MCF 10A (cell line): ENCODE data around the gene PYDC1. TPM values are rescaled to one million over a fixed set of nuclear protein-coding genes. Genes with fewer than 3 reads are reported as not detected.
A peak's percentile ranks its signal among the peaks of the same experiment; 100 is the strongest.

Experiments
- BruUV-seq: library from RNA; stranded (reverse); fragments of 400-500 nt; replicated peaks from 2 replicates; lab custom pipeline; 2021; lab: Mats Ljungman, UMichigan
- CTCF ChIA-PET: fragments of 300-600 bp; sonication (Branson Sonifier 250); formaldehyde crosslinking; extraction: SDS; loops from one replicate; lab custom pipeline; 2021; ENCODE audit warnings: antibody characterized with exemption, inconsistent platforms; lab: Yijun Ruan, JAX
- POLR2A ChIA-PET: fragments of 300-600, 350-650 bp; sonication (Branson Sonifier 250); formaldehyde crosslinking; extraction: SDS; loops from one replicate; lab custom pipeline; 2020; ENCODE audit warnings: antibody characterized with exemption, inconsistent platforms; lab: Yijun Ruan, JAX
- DNase-seq: peaks from one replicate; pipeline ENCODE4 v3.0.0-alpha.2; 2018; ENCODE audit not compliant: unreplicated experiment
- H3K27ac Mint-ChIP-seq: one replicate; pipeline ENCODE4 v1.8.0; 2022; ENCODE audit warnings: mild to moderate bottlenecking, low read depth, mixed read lengths; ENCODE audit not compliant: unreplicated experiment
- H3K27me3 Mint-ChIP-seq: one replicate; pipeline ENCODE4 v1.8.0; 2022; ENCODE audit warnings: mixed read lengths; ENCODE audit not compliant: insufficient read depth, unreplicated experiment
- H3K36me3 Mint-ChIP-seq: one replicate; pipeline ENCODE4 v1.8.0; 2022; ENCODE audit warnings: mild to moderate bottlenecking, moderate library complexity, mixed read lengths; ENCODE audit not compliant: insufficient read depth, unreplicated experiment
- H3K4me1 Mint-ChIP-seq: one replicate; pipeline ENCODE4 v1.8.0; 2022; ENCODE audit warnings: mixed read lengths; ENCODE audit not compliant: insufficient read depth, unreplicated experiment
- H3K4me3 Mint-ChIP-seq: one replicate; pipeline ENCODE4 v1.8.0; 2022; ENCODE audit warnings: mild to moderate bottlenecking, moderate library complexity, mixed read lengths; ENCODE audit not compliant: unreplicated experiment
- H3K9me3 Mint-ChIP-seq: one replicate; pipeline ENCODE4 v1.8.0; 2022; ENCODE audit warnings: mixed read lengths; ENCODE audit not compliant: unreplicated experiment
- intact Hi-C: fragments of 100-400 bp; cut with micrococcal nuclease; formaldehyde crosslinking; loops from 2 replicates; pipeline ENCODE4 v1.14.1; 2022
- total RNA-seq: library from RNA; stranded (reverse); gene quantifications from 2 replicates; pipeline ENCODE4 v1.2.3, GENCODE V29; 2022
- TF ChIP-seq, protein P1 (sequence below): fragments of 200-600 bp; IDR thresholded peaks from one replicate; pipeline ENCODE4 v1.8.0; 2022; ENCODE audit warnings: antibody characterized with exemption, mild to moderate bottlenecking; ENCODE audit not compliant: unreplicated experiment

Gene PYDC1
- total RNA-seq, 1 experiment from 2014 or later = not detected

DNA sequence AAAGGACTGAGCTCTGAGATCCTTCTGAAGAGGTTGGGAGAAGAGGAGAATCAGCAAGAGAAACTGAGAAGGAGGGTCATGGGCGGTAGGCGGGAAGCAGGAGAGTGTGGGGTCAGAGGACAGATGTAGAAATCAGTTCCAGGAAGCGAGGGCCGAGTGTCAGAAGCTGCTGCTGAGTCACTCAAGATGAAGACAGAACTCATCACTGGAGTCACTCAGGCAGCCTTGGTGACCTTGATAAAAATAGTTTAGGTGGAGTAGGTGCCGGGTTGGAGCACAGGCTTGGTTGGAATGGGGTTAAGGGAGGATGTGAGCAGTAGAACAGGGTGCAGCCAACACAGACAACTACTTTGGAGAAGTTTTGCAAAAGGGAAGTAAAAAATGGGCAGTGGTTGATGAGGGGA lies 36.7 kb upstream of the PYDC1 start:
- Mint-ChIP-seq H3K4me3 (no peak overlapping the region), H3K27ac (peak overlapping the region; percentile 37), H3K9me3 (no peaks in the 10 kb centered on the region), H3K4me1 (peaks cover 11% of the 10 kb centered on the region), H3K27me3 (no peaks in the 10 kb centered on the region), H3K36me3 (no peaks in the 10 kb centered on the region)
- no TSS peak for BruUV-seq
- ChIA-PET POLR2A (no interaction called here), CTCF (interaction anchor here (0.7 to 1.2 kb wide), 2 partner anchors 55 to 129 kb away, joined by 3 to 7 read pairs; no protein-coding TSS in a partner anchor)
- intact Hi-C loops = no loop called here
- TF ChIP-seq, protein P1, sequence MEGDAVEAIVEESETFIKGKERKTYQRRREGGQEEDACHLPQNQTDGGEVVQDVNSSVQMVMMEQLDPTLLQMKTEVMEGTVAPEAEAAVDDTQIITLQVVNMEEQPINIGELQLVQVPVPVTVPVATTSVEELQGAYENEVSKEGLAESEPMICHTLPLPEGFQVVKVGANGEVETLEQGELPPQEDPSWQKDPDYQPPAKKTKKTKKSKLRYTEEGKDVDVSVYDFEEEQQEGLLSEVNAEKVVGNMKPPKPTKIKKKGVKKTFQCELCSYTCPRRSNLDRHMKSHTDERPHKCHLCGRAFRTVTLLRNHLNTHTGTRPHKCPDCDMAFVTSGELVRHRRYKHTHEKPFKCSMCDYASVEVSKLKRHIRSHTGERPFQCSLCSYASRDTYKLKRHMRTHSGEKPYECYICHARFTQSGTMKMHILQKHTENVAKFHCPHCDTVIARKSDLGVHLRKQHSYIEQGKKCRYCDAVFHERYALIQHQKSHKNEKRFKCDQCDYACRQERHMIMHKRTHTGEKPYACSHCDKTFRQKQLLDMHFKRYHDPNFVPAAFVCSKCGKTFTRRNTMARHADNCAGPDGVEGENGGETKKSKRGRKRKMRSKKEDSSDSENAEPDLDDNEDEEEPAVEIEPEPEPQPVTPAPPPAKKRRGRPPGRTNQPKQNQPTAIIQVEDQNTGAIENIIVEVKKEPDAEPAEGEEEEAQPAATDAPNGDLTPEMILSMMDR = no peak
- DNase-seq = peak; percentile 42

GRCh38 chr16:31251435-31251834 lies 34.5 kb upstream of the PYDC1 start:
- DNase-seq = no peak
- intact Hi-C loops = no loop called here
- CTCF ChIA-PET = no interaction called here
- Mint-ChIP-seq H3K36me3 (no peaks in the 10 kb centered on the region), H3K27me3 (no peaks in the 10 kb centered on the region), H3K27ac (no peak overlapping the region), H3K9me3 (no peaks in the 10 kb centered on the region), H3K4me1 (peaks cover 21% of the 10 kb centered on the region), H3K4me3 (no peak overlapping the region)
- no TSS peak for BruUV-seq
- POLR2A ChIA-PET = no interaction called here
- TF ChIP-seq, protein P1 = no peak

- TF ChIP-seq, protein P1 = no peak
- no peaks in the 10 kb centered on the region for H3K27me3 Mint-ChIP-seq
- peaks cover 21% of the 10 kb centered on the region for H3K4me1 Mint-ChIP-seq
- no peak overlapping the region for H3K4me3 Mint-ChIP-seq
- no peaks in the 10 kb centered on the region for H3K36me3 Mint-ChIP-seq
- ChIA-PET CTCF (interaction anchor here (0.6 kb wide), 1 partner anchor 25 kb away, joined by 5 read pairs; no protein-coding TSS in a partner anchor), POLR2A (no interaction called here)
- no TSS peak for BruUV-seq
- H3K27ac Mint-ChIP-seq = no peak overlapping the region
- no peak for DNase-seq
- H3K9me3 Mint-ChIP-seq = no peaks in the 10 kb centered on the region
- intact Hi-C loops = no loop called here
Observed at GRCh38 chr16:31250782-31251384, 33.9 kb upstream of the PYDC1 start.

- no peak for DNase-seq
- Mint-ChIP-seq H3K36me3 (no peaks in the 10 kb centered on the region), H3K27me3 (no peaks in the 10 kb centered on the region), H3K4me3 (no peak overlapping the region), H3K27ac (no peak overlapping the region), H3K9me3 (no peaks in the 10 kb centered on the region), H3K4me1 (peaks cover 13% of the 10 kb centered on the region)
- intact Hi-C loops = no loop called here
- ChIA-PET POLR2A (interaction anchor here (1.3 to 1.8 kb wide), 4 partner anchors 9 to 131 kb away, joined by 3 to 7 read pairs (median 4); partner anchors contain the start of genes FUS and KAT8), CTCF (interaction anchor here (0.8 to 1.4 kb wide), 2 partner anchors 12 to 263 kb away, joined by 3 to 4 read pairs; no protein-coding TSS in a partner anchor)
- TF ChIP-seq, protein P1 = no peak
- no TSS peak for BruUV-seq
Observed at GRCh38 chr16:31248344-31248743, 31.4 kb upstream of the PYDC1 start.
